K562 (cell line): ENCODE data around the gene THAP8. TPM values are rescaled to one million over a fixed set of nuclear protein-coding genes. Genes with fewer than 3 reads are reported as not detected.

Experiments used
- ATAC-seq: fragments of 200-7000 bp; cut with Tn5 transposase; 3 replicates; pipeline ENCODE4 v1.9.1; 2020; ENCODE audit warnings: moderate library complexity
- BruUV-seq: library from RNA; stranded (reverse); fragments of 400-500 nt; replicated peaks from 2 replicates; lab custom pipeline; 2021; lab: Mats Ljungman, UMichigan
- CTCF ChIA-PET: fragments of 300-600 bp; formaldehyde crosslinking; extraction: SDS; loops from one replicate; lab custom pipeline; 2021; ENCODE audit warnings: low intra/inter-chr PET ratio; lab: Yijun Ruan, JAX
- POLR2A ChIA-PET: fragments of 300-600, 350-650 bp; sonication (Branson Sonifier 250); formaldehyde crosslinking; extraction: SDS; loops from one replicate; lab custom pipeline; 2021; ENCODE audit warnings: antibody characterized with exemption, inconsistent platforms; lab: Yijun Ruan, JAX
- DNase-seq, 4 experiments: peaks; one replicate each; pipeline versions ENCODE4 v3.0.0 to v3.0.0-alpha.2; 2011 to 2018; ENCODE audit warnings: low spot score in 3 of 4, mixed read lengths in 3 of 4; ENCODE audit errors: extremely low read depth in 1 of 4
- FAIRE-seq: peaks from 2 replicates; lab custom pipeline; 2011; peaks lifted over from hg19 to GRCh38; lab: Jason Lieb, UNC
- H2AFZ ChIP-seq: 2 replicates; pipeline ENCODE4 v1.6.0; 2011; ENCODE audit warnings: low read depth, low read length, control low read depth, inconsistent platforms
- H3K27ac ChIP-seq: fragments of 200-600 bp; 3 replicates; pipeline ENCODE4 v1.8.0; 2011; ENCODE audit warnings: low read depth, mild to moderate bottlenecking, control low read depth, inconsistent platforms, low read length, moderate library complexity, mixed read lengths; ENCODE audit errors: extremely low read depth
- H3K27me3 ChIP-seq, 2 experiments: fragments of 300-600 bp in 1 of 2; 2 replicates in 1 of 2; 3 replicates in 1 of 2; pipeline versions ENCODE4 v1.6.0 to v1.8.0; 2011; ENCODE audit warnings: inconsistent platforms in 2 of 2, low read length in 2 of 2, mild to moderate bottlenecking in 1 of 2, mixed read lengths in 1 of 2, moderate library complexity in 1 of 2; ENCODE audit not compliant: control insufficient read depth in 2 of 2, insufficient read depth in 2 of 2
- H3K36me3 ChIP-seq: fragments of 300-600 bp; 3 replicates; pipeline ENCODE4 v1.8.0; 2011; ENCODE audit warnings: mild to moderate bottlenecking, low read length, inconsistent platforms; ENCODE audit not compliant: control insufficient read depth, insufficient read depth
- H3K4me1 ChIP-seq, 2 experiments: fragments of 200-600 bp in 1 of 2; replicated peaks in 1 of 2; 2 replicates in 1 of 2; 3 replicates in 1 of 2; pipeline versions ENCODE4 v1.5.1 to v1.8.0; 2011; ENCODE audit warnings: inconsistent platforms in 2 of 2, low read length in 2 of 2, mild to moderate bottlenecking in 1 of 2, mixed read lengths in 1 of 2, moderate library complexity in 1 of 2; ENCODE audit not compliant: control insufficient read depth in 2 of 2, insufficient read depth in 2 of 2
- H3K4me2 ChIP-seq: 2 replicates; pipeline ENCODE4 v1.6.1; 2011; ENCODE audit warnings: low read length, control low read depth, inconsistent platforms, mixed read lengths; ENCODE audit not compliant: insufficient read depth
- H3K4me3 ChIP-seq: fragments of 200-600 bp; sonication (generic), shearing (Covaris generic); 2 replicates; pipeline ENCODE4 v1.5.1; 2016; ENCODE audit warnings: control low read depth, inconsistent platforms
- H3K79me2 ChIP-seq: fragments of 200-600 bp; 3 replicates; pipeline ENCODE4 v1.8.0; 2011; ENCODE audit warnings: low read length, inconsistent platforms; ENCODE audit not compliant: control insufficient read depth, insufficient read depth
- H3K9ac ChIP-seq, 2 experiments: 2 replicates each; pipeline versions ENCODE4 v1.6.0 to v1.6.1; 2011; ENCODE audit warnings: low read depth in 2 of 2, low read length in 2 of 2, control low read depth in 1 of 2, inconsistent platforms in 1 of 2, mild to moderate bottlenecking in 1 of 2, mixed read lengths in 1 of 2; ENCODE audit not compliant: insufficient read depth in 1 of 2
- H3K9me1 ChIP-seq: one replicate; pipeline ENCODE4 v1.6.0; 2011; ENCODE audit warnings: inconsistent platforms, mild to moderate bottlenecking, low read length, moderate library complexity; ENCODE audit not compliant: control insufficient read depth, insufficient read depth
- H3K9me3 ChIP-seq: replicated peaks from 2 replicates; pipeline ENCODE4 v1.5.1; 2011; ENCODE audit warnings: low read depth, low read length, inconsistent platforms; ENCODE audit not compliant: control insufficient read depth, insufficient read depth
- H4K20me1 ChIP-seq: replicated peaks from 2 replicates; pipeline ENCODE4 v1.6.1; 2011; ENCODE audit warnings: low read length, inconsistent platforms, mixed read lengths; ENCODE audit not compliant: control insufficient read depth, insufficient read depth
- POLR2G ChIP-seq: fragments of 200-400 bp; formaldehyde crosslinking; IDR thresholded peaks from 2 replicates; pipeline ENCODE4 v1.6.1; 2017; ENCODE audit warnings: low read depth, mild to moderate bottlenecking, antibody characterized with exemption, low read length, moderate library complexity
- RBFOX2 ChIP-seq: fragments of 200-400 bp; formaldehyde crosslinking; IDR thresholded peaks from 2 replicates; pipeline ENCODE4 v1.6.1; 2017; ENCODE audit warnings: low read depth, mild to moderate bottlenecking, low read length, moderate library complexity
- ZFP36 ChIP-seq: fragments of 150-350 bp; IDR thresholded peaks from 2 replicates; pipeline ENCODE4 v1.6.1; 2018; ENCODE audit warnings: low read length, low read depth; ENCODE audit not compliant: partially characterized antibody
- whole genome bisulfite sequencing: fragments of 100-300 bp; shearing (Covaris generic); methylation state at CpG from one replicate; pipeline ENCODE4 v1.1.6; 2016; ENCODE audit warnings: low coverage, mixed read lengths; ENCODE audit not compliant: insufficient coverage; ENCODE audit errors: missing lambda C conversion rate; 5-methylcytosine and 5-hydroxymethylcytosine counted together
- in situ Hi-C: fragments of 300-500 bp; cut with MboI; formaldehyde crosslinking; loops from 4 replicates; pipeline ENCODE4 v1.15.0; 2018; ENCODE audit warnings: inconsistent platforms, mixed read lengths
- intact Hi-C: fragments of 100-400 bp; cut with micrococcal nuclease; formaldehyde crosslinking; loops from 2 replicates; pipeline ENCODE4 v1.14.2; 2022
- polyA plus RNA-seq, 8 experiments: library from polyadenylated mRNA; depleted of rRNA in 4 of 8; stranded (reverse) in 5 of 8; unstranded in 3 of 8; fragments of >200 nt; fragmentation: Nextera tagmentation in 2 of 8; fragmentation: Illumina TruSeq in 1 of 8; extraction: Ambion mirVana in 2 of 8; extraction: Trizol in 1 of 8; gene quantifications; 2 replicates each; pipeline versions ENCODE4 v1.2.1 to v1.2.3, GENCODE V29; 2011 to 2014; ENCODE audit warnings: inconsistent platforms in 1 of 8, missing spikeins in 1 of 8
- total RNA-seq, 7 experiments: library from RNA; depleted of rRNA in 6 of 7; stranded (reverse); fragments of >200 nt in 6 of 7; fragmentation: Illumina TruSeq in 2 of 7; extraction: Trizol in 2 of 7; gene quantifications; 2 replicates each; pipeline versions ENCODE4 v1.2.1 to v1.2.3, GENCODE V29; 2011 to 2021; ENCODE audit warnings: low replicate concordance in 1 of 7
- TF ChIP-seq, protein P1 (sequence below): fragments of 450-650 bp; formaldehyde crosslinking; IDR thresholded peaks from 2 replicates; pipeline ENCODE4 v1.4.0; 2020; ENCODE audit warnings: mild to moderate bottlenecking, moderate library complexity

The THAP8 gene
- total and polyA plus RNA-seq, 9 of the 15 experiments (the other 6 are each of a cell fraction or from before 2014, with no cell fraction given), result 0.11 to 2.0 (median 0.94) TPM

DNA sequence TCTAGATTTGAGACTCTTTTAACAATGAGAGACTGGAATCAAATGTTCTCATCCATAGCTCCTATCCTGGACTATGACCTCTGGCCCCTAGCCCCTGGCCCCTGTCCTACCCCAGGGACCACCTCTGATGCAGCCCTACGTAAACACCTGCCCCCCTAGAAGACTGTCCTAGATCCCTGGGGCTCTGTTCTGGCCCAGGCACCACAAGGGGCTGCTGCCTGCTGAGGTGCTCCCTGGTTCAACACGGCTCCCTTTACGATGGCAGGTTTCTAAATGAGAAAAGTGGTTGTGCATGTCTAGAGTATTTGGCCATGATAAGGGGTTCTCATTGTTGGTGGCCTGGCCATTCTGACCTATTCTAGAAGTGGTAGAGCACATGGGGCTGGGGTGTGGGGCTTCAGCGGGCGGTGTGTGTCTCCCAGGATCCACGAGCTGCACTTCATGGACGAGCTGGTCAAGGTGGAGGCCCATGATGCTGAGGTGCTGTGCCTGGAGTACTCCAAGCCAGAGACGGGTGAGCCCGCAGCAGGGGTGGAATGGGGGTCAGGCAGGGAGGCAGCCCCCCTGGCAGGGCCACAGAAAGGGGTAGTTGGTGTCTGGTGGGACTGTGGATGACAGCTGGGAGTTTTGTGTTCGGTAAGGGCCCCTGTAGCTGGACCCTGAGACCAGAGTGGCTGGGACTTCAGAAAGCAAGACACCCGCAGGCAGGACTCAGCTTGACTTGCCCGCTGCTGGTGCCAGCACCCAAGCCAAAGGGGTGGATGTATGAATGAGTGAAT, 30.3 kb upstream of the THAP8 start:
- H3K79me2 ChIP-seq, result no peaks in the 10 kb centered on the region
- no peak overlapping the region for H3K4me3 ChIP-seq
- ATAC-seq (no peak), FAIRE-seq (no peak)
- H2AFZ ChIP-seq, result no peak overlapping the region
- H3K27me3 ChIP-seq, result no peaks in the 10 kb centered on the region
- WGBS, result 88% methylated on average over 12 of the region's 12 CpGs
- no peak overlapping the region for H3K4me2 ChIP-seq
- ChIA-PET CTCF (no interaction called here), POLR2A (interaction anchor here (0.7 to 1.3 kb wide), 2 partner anchors 17 to 24 kb away, joined by 3 read pairs; no protein-coding TSS in a partner anchor)
- H3K9me1 ChIP-seq, result no peaks in the 10 kb centered on the region
- no peak overlapping the region for H3K9ac ChIP-seq
- H3K36me3 ChIP-seq, result peaks cover 88% of the 10 kb centered on the region
- TF ChIP-seq, protein P1, sequence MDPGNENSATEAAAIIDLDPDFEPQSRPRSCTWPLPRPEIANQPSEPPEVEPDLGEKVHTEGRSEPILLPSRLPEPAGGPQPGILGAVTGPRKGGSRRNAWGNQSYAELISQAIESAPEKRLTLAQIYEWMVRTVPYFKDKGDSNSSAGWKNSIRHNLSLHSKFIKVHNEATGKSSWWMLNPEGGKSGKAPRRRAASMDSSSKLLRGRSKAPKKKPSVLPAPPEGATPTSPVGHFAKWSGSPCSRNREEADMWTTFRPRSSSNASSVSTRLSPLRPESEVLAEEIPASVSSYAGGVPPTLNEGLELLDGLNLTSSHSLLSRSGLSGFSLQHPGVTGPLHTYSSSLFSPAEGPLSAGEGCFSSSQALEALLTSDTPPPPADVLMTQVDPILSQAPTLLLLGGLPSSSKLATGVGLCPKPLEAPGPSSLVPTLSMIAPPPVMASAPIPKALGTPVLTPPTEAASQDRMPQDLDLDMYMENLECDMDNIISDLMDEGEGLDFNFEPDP (CRISPR knock-in tag), result no peak
- TF ChIP-seq ZFP36 (no peak), POLR2G (peak; percentile 28; the same call in 1 of the 2 replicates), RBFOX2 (0 out of 2 replicates have a peak, but pooled peaks have one; percentile 17)
- TF ChIP-seq, all 486 proteins: peak for 2
- BruUV-seq, result no TSS peak
- H3K9me3 ChIP-seq, result no peaks in the 10 kb centered on the region
- no peak for DNase-seq
- H4K20me1 ChIP-seq, result no peaks in the 10 kb centered on the region; the same call in 1 of the 2 replicates
- intact Hi-C loops, result no loop called here
- H3K27ac ChIP-seq, result no peak overlapping the region
- in situ Hi-C loops, result no loop called here
- H3K4me1 ChIP-seq, result no peaks in the 10 kb centered on the region
